ENCODE results near the gene GPR22.

Gene GPR22

GRCh38 chr7:107439025-107439424, 30.8 kb upstream of the GPR22 start:
- CTCF ChIA-PET = no interaction called here
- H3K27ac ChIP-seq = no peak overlapping the region
- no peak for TF ChIP-seq CTCF (conservative IDR thresholded peaks at IDR 0.05; ENCODE audit: low read depth)
- DNase-seq (ENCODE audit: low spot score) = no peak
- POLR2A ChIA-PET (ENCODE audit: low non-redundant PET) = no interaction called here

GRCh38 chr7:107441581-107442422, 28.1 kb upstream of the GPR22 start:
- POLR2A ChIA-PET (ENCODE audit: low non-redundant PET) = no interaction called here
- CTCF ChIA-PET = no interaction called here
- no peak for DNase-seq (ENCODE audit: low spot score)
- H3K27ac ChIP-seq = no peak overlapping the region
- TF ChIP-seq CTCF (conservative IDR thresholded peaks at IDR 0.05; ENCODE audit: low read depth) = no peak

GRCh38 chr7:107442678-107443077, 27.2 kb upstream of the GPR22 start:
- CTCF ChIA-PET = interaction anchor here (0.6 kb wide), 1 partner anchor 11 kb away, joined by 3 read pairs; no protein-coding TSS in a partner anchor
- TF ChIP-seq CTCF (conservative IDR thresholded peaks at IDR 0.05; ENCODE audit: low read depth) = no peak
- H3K27ac ChIP-seq = no peak overlapping the region
- POLR2A ChIA-PET (ENCODE audit: low non-redundant PET) = no interaction called here
- no peak for DNase-seq (ENCODE audit: low spot score)

- CTCF ChIA-PET = interaction anchor here (0.7 kb wide), 1 partner anchor 203 kb away, joined by 3 read pairs; no protein-coding TSS in a partner anchor
- TF ChIP-seq CTCF (conservative IDR thresholded peaks at IDR 0.05; ENCODE audit: low read depth) = no peak
- no peak overlapping the region for H3K27ac ChIP-seq
- DNase-seq (ENCODE audit: low spot score) = no peak
- POLR2A ChIA-PET (ENCODE audit: low non-redundant PET) = no interaction called here
These were observed 23.3 kb upstream of the GPR22 start for GRCh38 chr7:107446531-107446930.

GRCh38 chr7:107446988-107447387, 22.9 kb upstream of the GPR22 start:
- ChIA-PET POLR2A (ENCODE audit: low non-redundant PET) (no interaction called here), CTCF (interaction anchor here (0.7 kb wide), 1 partner anchor 202 kb away, joined by 3 read pairs; no protein-coding TSS in a partner anchor)
- TF ChIP-seq CTCF (conservative IDR thresholded peaks at IDR 0.05; ENCODE audit: low read depth) = no peak
- no peak overlapping the region for H3K27ac ChIP-seq
- peak; percentile 4 for DNase-seq (ENCODE audit: low spot score)

GRCh38 chr7:107450970-107451369, 18.9 kb upstream of the GPR22 start:
- POLR2A ChIA-PET (ENCODE audit: low non-redundant PET) = no interaction called here
- CTCF ChIA-PET = no interaction called here
- no peak for TF ChIP-seq CTCF (conservative IDR thresholded peaks at IDR 0.05; ENCODE audit: low read depth)
- no peak overlapping the region for H3K27ac ChIP-seq
- no peak for DNase-seq (ENCODE audit: low spot score)
